Body of pancreas (tissue), 4 donors: ENCODE data around the gene TEX28.
"Not testable (repeated sequence)": the region's sequence is repeated elsewhere in the genome, so short reads cannot be mapped to it uniquely, and the experiment has no call there.

Source experiments
- CTCF ChIP-seq, 7 experiments: fragments of 450-650 bp in 4 of 7; fragments of 200-600 bp in 3 of 7; sonication (generic) in 3 of 7; IDR thresholded peaks; one replicate each; pipeline ENCODE4 v1.5.1; 2016 to 2019; ENCODE audit warnings: antibody characterized with exemption in 7 of 7
- POLR2A ChIP-seq, 3 donors: fragments of 450-650 bp; IDR thresholded peaks; one replicate each; pipeline ENCODE4 v1.6.1; 2016; ENCODE audit warnings: antibody characterized with exemption in 3 of 3, mild to moderate bottlenecking in 2 of 3

DNA sequence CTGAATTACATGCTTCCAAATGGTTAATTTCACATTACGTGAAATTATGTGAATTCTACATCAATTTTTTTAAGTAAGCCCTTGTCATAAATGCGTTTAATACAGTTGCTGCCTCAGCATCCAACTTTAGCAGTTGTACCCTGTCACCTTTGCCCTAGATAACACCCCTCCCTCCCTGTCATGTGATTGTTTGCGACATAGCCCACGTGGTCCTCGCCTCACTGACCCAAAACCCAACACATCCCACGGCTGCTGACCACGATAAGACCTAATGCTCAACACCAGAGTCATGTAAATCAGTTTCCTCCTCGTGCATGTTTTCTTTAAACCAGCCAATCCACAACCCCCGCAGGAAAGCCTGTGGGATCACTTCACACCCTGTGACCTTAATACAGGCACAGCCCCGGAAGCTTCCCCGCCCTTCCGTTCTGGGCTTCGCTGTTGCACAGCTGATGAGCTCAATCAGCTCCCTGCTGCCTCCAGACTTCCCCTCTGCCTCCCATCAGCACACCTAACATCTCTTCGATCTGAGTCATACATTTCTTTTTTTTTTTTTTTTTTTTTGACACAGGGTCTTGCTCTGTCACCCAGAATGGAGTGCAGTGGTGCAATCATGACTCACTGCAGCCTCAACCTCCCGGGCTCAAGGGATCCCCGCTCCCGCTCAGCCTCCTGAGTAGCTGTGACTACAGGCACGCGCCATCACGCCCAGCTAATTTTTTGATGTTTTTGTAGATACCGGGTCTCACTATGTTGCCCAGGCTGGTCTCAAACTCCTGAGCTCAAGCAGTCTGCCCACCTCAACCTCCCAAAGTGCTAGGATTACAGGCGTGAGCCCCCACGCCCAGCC is 10.2 kb downstream of the TEX28 start:
- not testable (repeated sequence) for TF ChIP-seq CTCF, POLR2A (IDR thresholded peaks at IDR 0.05)
